ENCODE measurements around the gene GATA6.

GATA6 gene

DNA sequence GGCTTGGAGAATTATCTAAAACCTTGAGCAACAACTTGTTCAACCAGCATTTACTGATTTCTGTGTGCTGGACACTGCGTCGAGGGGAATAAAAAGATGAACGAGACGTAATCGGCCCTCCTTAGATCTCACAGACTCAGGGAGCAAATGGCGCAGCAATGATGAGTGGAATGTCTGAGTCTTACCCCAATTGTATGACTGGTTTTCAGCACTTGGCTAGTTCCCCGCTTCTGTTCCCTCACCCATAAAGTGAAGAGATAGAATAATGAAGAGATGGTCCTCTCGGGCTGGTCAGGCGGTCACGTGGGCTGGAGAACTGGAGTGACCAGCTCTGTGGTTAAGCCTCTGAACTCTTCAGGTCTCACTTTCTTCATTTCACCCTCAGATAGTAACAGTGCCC is 17.3 kb upstream of the GATA6 start:
- peaks cover 0 to 9% of the 10 kb centered on the region in 2 donors for H3K27me3 ChIP-seq (ENCODE audit: control insufficient read depth in 1 of 2, insufficient read depth in 2 of 2, low read length in 2 of 2)
- H3K36me3 ChIP-seq (ENCODE audit: insufficient read depth, low read length) = no peaks in the 10 kb centered on the region
- no peak overlapping the region for H3K4me3 ChIP-seq (ENCODE audit: low read depth in 1 of 2, low read length in 2 of 2)
- no peak overlapping the region for H3K27ac ChIP-seq (ENCODE audit: low read depth, low read length)
- H3K4me1 ChIP-seq (ENCODE audit: insufficient read depth, low read length) = no peaks in the 10 kb centered on the region
- H3K9me3 ChIP-seq (ENCODE audit: low read length) = no peaks in the 10 kb centered on the region
- no peak overlapping the region for H3K9ac ChIP-seq (ENCODE audit: low read length)

DNA sequence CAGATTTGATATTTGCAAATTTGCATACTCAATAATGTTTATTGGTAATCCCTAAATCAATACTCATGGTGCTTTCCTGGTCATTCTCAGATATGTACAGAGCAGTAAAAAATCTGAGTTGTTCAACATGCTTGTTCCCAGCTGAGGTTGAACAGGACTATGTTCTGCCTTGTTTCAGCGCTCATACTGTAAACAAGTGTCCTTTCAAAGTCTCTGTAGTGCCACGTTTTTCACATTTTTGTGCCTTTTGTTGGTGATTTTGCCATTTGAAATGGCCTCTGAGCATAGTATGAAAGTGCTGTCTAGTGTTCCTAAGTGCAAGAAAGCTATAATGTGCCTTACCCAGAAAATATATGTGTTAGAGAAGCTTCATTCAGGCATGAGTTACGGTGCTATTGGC is 16.0 kb upstream of the GATA6 start:
- no peak overlapping the region for H3K27ac ChIP-seq (ENCODE audit: low read depth, low read length)
- H3K9me3 ChIP-seq (ENCODE audit: low read length) = no peaks in the 10 kb centered on the region
- no peaks in the 10 kb centered on the region for H3K36me3 ChIP-seq (ENCODE audit: insufficient read depth, low read length)
- H3K4me3 ChIP-seq (ENCODE audit: low read depth in 1 of 2, low read length in 2 of 2) = no peak overlapping the region
- no peak overlapping the region for H3K9ac ChIP-seq (ENCODE audit: low read length)
- peaks cover 0 to 7% of the 10 kb centered on the region in 2 donors for H3K27me3 ChIP-seq (ENCODE audit: control insufficient read depth in 1 of 2, insufficient read depth in 2 of 2, low read length in 2 of 2)
- H3K4me1 ChIP-seq (ENCODE audit: insufficient read depth, low read length) = no peaks in the 10 kb centered on the region

GRCh38 chr18:22155584-22155983 is 13.8 kb upstream of the GATA6 start:
- Histone ChIP-seq H3K4me1 (ENCODE audit: insufficient read depth, low read length) (no peaks in the 10 kb centered on the region), H3K4me3 (ENCODE audit: low read depth in 1 of 2, low read length in 2 of 2) (no peak overlapping the region), H3K27ac (ENCODE audit: low read depth, low read length) (no peak overlapping the region), H3K9me3 (ENCODE audit: low read length) (no peaks in the 10 kb centered on the region), H3K36me3 (ENCODE audit: insufficient read depth, low read length) (no peaks in the 10 kb centered on the region), H3K27me3 (ENCODE audit: control insufficient read depth in 1 of 2, insufficient read depth in 2 of 2, low read length in 2 of 2) (peaks cover 0 to 4% of the 10 kb centered on the region in 2 donors), H3K9ac (ENCODE audit: low read length) (no peak overlapping the region)

GRCh38 chr18:22159014-22159413 is 10.4 kb upstream of the GATA6 start:
- Histone ChIP-seq H3K36me3 (ENCODE audit: insufficient read depth, low read length) (no peaks in the 10 kb centered on the region), H3K27ac (ENCODE audit: low read depth, low read length) (no peak overlapping the region), H3K27me3 (ENCODE audit: control insufficient read depth in 1 of 2, insufficient read depth in 2 of 2, low read length in 2 of 2) (peaks cover 26 to 27% of the 10 kb centered on the region in 2 donors), H3K9ac (ENCODE audit: low read length) (no peak overlapping the region), H3K4me3 (ENCODE audit: low read depth in 1 of 2, low read length in 2 of 2) (no peak overlapping the region), H3K9me3 (ENCODE audit: low read length) (no peaks in the 10 kb centered on the region), H3K4me1 (ENCODE audit: insufficient read depth, low read length) (no peaks in the 10 kb centered on the region)

GRCh38 chr18:22161090-22161489 is 8.3 kb upstream of the GATA6 start:
- H3K27me3 ChIP-seq (ENCODE audit: control insufficient read depth in 1 of 2, insufficient read depth in 2 of 2, low read length in 2 of 2) = peaks cover 43 to 46% of the 10 kb centered on the region in 2 donors
- H3K4me3 ChIP-seq (ENCODE audit: low read depth in 1 of 2, low read length in 2 of 2) = no peak overlapping the region
- peaks cover 3% of the 10 kb centered on the region for H3K4me1 ChIP-seq (ENCODE audit: insufficient read depth, low read length)
- no peak overlapping the region for H3K27ac ChIP-seq (ENCODE audit: low read depth, low read length)
- H3K36me3 ChIP-seq (ENCODE audit: insufficient read depth, low read length) = no peaks in the 10 kb centered on the region
- peaks cover 3% of the 10 kb centered on the region for H3K9me3 ChIP-seq (ENCODE audit: low read length)
- no peak overlapping the region for H3K9ac ChIP-seq (ENCODE audit: low read length)

- H3K27me3 ChIP-seq (ENCODE audit: control insufficient read depth in 1 of 2, insufficient read depth in 2 of 2, low read length in 2 of 2) = peaks cover 68 to 71% of the 10 kb centered on the region in 2 donors
- no peak overlapping the region for H3K4me3 ChIP-seq (ENCODE audit: low read depth in 1 of 2, low read length in 2 of 2)
- no peak overlapping the region for H3K27ac ChIP-seq (ENCODE audit: low read depth, low read length)
These were observed 5.8 kb upstream of the GATA6 start for GRCh38 chr18:22163416-22164161.

DNA sequence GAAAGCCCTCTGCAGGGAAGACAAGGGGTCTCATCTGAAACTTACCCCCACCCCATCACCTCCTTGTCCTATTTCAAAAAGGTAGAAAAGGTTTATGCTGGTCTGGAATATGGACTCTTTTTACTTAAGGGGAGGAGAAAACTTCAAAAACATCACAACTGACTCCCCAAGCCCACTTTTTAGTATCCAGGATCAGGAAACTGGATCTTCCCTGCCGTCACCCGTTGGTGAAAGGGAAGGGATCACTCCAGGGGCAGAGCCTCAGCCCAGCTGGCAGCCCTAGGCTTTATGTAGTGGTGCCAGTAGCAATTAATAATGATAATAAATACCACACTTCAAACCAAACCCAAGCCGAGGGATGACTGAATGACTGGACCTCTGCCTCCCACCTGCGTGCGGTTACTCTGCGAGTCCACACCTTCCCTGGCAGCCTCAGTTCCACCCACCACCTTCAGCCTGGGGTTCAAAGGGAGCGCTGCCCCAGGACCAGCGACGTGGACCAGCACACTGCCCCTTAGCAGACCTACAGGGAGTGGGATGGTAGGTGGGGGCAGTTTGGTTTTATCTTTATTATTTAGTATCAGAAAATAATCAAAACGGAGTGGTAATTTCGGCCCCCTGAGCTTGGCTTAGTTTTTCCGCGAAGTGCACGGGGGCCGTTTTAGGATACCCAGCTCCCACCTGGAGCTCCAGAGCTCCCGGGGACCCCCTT is 4.9 kb upstream of the GATA6 start:
- Histone ChIP-seq H3K27ac (ENCODE audit: low read depth, low read length) (no peak overlapping the region), H3K36me3 (ENCODE audit: insufficient read depth, low read length) (no peaks in the 10 kb centered on the region), H3K4me3 (ENCODE audit: low read depth in 1 of 2, low read length in 2 of 2) (no peak overlapping the region), H3K4me1 (ENCODE audit: insufficient read depth, low read length) (peaks cover 28% of the 10 kb centered on the region), H3K27me3 (ENCODE audit: control insufficient read depth in 1 of 2, insufficient read depth in 2 of 2, low read length in 2 of 2) (peaks cover 69 to 79% of the 10 kb centered on the region in 2 donors), H3K9me3 (ENCODE audit: low read length) (peaks cover 12% of the 10 kb centered on the region), H3K9ac (ENCODE audit: low read length) (no peak overlapping the region)

More at GRCh38 chr18:22163416-22164161, 5.8 kb upstream of the GATA6 start:
- Histone ChIP-seq H3K4me1 (ENCODE audit: insufficient read depth, low read length) (peaks cover 26% of the 10 kb centered on the region), H3K36me3 (ENCODE audit: insufficient read depth, low read length) (no peaks in the 10 kb centered on the region), H3K9ac (ENCODE audit: low read length) (no peak overlapping the region), H3K9me3 (ENCODE audit: low read length) (peaks cover 12% of the 10 kb centered on the region)

- Histone ChIP-seq H3K9me3 (ENCODE audit: low read length) (peaks cover 12% of the 10 kb centered on the region), H3K4me1 (ENCODE audit: insufficient read depth, low read length) (peaks cover 28% of the 10 kb centered on the region), H3K27ac (ENCODE audit: low read depth, low read length) (no peak overlapping the region), H3K27me3 (ENCODE audit: control insufficient read depth in 1 of 2, insufficient read depth in 2 of 2, low read length in 2 of 2) (peaks cover 69 to 85% of the 10 kb centered on the region in 2 donors), H3K4me3 (ENCODE audit: low read depth in 1 of 2, low read length in 2 of 2) (no peak overlapping the region), H3K9ac (ENCODE audit: low read length) (no peak overlapping the region), H3K36me3 (ENCODE audit: insufficient read depth, low read length) (no peaks in the 10 kb centered on the region)
These were observed 4.3 kb upstream of the GATA6 start for GRCh38 chr18:22165049-22165602.

GRCh38 chr18:22165603-22166068 is 3.8 kb upstream of the GATA6 start:
- H3K9ac ChIP-seq (ENCODE audit: low read length) = no peak overlapping the region
- peaks cover 69 to 90% of the 10 kb centered on the region in 2 donors for H3K27me3 ChIP-seq (ENCODE audit: control insufficient read depth in 1 of 2, insufficient read depth in 2 of 2, low read length in 2 of 2)
- no peak overlapping the region for H3K27ac ChIP-seq (ENCODE audit: low read depth, low read length)
- H3K4me3 ChIP-seq (ENCODE audit: low read depth in 1 of 2, low read length in 2 of 2) = no peak overlapping the region
- H3K4me1 ChIP-seq (ENCODE audit: insufficient read depth, low read length) = peaks cover 28% of the 10 kb centered on the region
- H3K36me3 ChIP-seq (ENCODE audit: insufficient read depth, low read length) = no peaks in the 10 kb centered on the region
- peaks cover 12% of the 10 kb centered on the region for H3K9me3 ChIP-seq (ENCODE audit: low read length)

DNA sequence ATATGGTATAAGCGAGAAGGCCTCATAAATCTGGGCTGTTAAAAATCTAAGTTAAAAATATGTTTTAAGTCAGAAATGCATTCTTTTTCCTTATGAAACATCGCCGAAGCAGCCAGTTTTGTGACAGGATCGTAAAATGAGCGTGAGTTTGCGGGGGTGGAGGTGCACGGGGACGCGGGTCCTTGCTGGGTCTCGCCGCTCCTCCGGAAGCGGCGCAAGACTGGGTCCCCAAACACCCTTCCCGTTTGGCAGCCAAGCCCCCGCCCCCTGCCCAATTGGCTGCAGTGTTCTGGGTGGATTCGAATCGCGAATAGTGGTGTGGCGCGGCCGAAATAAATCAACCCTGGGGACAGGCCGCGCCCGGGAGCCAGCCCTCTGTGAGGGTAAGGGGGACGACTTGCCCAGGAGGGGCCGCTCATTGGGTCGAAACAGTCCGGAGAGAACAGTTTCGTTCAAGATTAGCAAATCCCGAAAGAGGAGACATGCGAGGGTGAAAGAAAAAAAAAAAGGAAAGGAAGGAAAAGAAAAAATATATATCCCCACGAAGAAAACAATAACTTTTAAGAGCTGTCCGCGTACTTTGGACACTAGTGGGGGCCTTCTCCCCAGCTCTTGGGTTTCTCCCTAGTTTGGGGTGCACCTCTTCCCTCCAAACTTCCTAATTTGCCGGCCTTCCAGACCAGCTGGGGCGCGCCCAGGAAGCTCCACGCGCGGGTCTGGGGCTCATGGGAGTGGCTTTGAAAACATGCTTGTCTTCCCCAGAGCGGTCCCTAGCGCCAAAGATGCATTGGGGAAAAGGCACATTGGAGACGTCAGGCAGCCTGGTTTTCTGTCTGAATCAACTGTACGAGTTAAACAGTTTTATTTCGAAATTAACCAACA is 3.1 kb upstream of the GATA6 start:
- Histone ChIP-seq H3K9ac (ENCODE audit: low read length) (no peak overlapping the region), H3K9me3 (ENCODE audit: low read length) (peaks cover 12% of the 10 kb centered on the region), H3K27ac (ENCODE audit: low read depth, low read length) (no peak overlapping the region), H3K27me3 (ENCODE audit: control insufficient read depth in 1 of 2, insufficient read depth in 2 of 2, low read length in 2 of 2) (peaks cover 69 to 94% of the 10 kb centered on the region in 2 donors), H3K4me3 (ENCODE audit: low read depth in 1 of 2, low read length in 2 of 2) (no peak overlapping the region), H3K36me3 (ENCODE audit: insufficient read depth, low read length) (no peaks in the 10 kb centered on the region), H3K4me1 (ENCODE audit: insufficient read depth, low read length) (peaks cover 28% of the 10 kb centered on the region)

GRCh38 chr18:22167091-22167470 is 2.3 kb upstream of the GATA6 start:
- Histone ChIP-seq H3K9me3 (ENCODE audit: low read length) (peaks cover 12% of the 10 kb centered on the region), H3K27ac (ENCODE audit: low read depth, low read length) (no peak overlapping the region), H3K27me3 (ENCODE audit: control insufficient read depth in 1 of 2, insufficient read depth in 2 of 2, low read length in 2 of 2) (peaks cover 61 to 92% of the 10 kb centered on the region in 2 donors), H3K4me3 (ENCODE audit: low read depth in 1 of 2, low read length in 2 of 2) (peak overlapping the region in 1 of 2 donors; percentile 14), H3K4me1 (ENCODE audit: insufficient read depth, low read length) (peaks cover 28% of the 10 kb centered on the region), H3K9ac (ENCODE audit: low read length) (no peak overlapping the region), H3K36me3 (ENCODE audit: insufficient read depth, low read length) (no peaks in the 10 kb centered on the region)
